ENCODE data around the gene KCNN1. TPM values are rescaled to one million over a fixed set of nuclear protein-coding genes. Genes with fewer than 3 reads are reported as not detected.

KCNN1 gene
- total and polyA plus RNA-seq, 9 of the 15 experiments (the other 6 are each of a cell fraction or from before 2014, with no cell fraction given): 0.01 to 6.2 (median 0.72) TPM

DNA sequence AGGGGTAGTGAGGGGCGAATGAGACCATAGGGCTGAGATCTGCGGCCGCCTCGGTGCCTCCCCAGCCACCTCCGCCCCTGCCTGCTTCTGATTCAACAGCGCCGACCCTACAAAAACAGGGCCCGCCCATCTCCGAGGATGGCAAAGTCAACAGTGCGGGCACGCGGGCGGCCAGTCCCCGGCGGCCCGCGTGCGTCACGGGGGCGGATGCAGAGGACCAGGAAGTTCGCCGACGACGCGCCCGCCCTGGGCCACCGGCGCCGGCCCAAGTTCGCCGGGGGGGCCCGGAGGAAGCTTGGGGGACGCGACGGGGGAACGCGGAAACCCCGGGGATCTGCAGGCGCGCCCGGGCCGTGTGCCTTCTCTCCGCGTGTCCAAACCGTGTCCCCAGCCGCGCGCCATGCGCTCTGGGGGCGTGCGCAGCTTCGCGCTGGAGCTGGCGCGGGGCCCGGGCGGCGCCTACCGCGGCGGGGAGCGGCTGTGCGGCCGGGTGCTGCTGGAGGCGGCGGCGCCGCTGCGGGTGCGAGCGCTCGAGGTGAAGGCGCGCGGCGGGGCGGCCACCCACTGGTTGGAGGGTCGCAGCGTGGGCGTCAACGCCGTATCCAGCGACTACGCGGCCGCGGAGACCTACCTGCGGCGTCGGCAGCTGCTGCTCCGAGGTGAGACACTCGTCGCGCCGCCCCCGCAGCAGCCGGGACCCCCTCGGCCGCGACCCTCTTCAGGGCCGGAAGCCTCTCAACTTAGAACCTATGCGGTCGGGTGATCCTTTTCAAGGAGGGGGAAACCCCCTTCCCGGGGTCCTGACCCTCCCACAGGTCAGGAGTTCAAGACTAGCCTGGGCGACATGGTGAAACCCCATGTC lies 34.2 kb downstream of the KCNN1 start (continued):
- TF ChIP-seq, protein P1, sequence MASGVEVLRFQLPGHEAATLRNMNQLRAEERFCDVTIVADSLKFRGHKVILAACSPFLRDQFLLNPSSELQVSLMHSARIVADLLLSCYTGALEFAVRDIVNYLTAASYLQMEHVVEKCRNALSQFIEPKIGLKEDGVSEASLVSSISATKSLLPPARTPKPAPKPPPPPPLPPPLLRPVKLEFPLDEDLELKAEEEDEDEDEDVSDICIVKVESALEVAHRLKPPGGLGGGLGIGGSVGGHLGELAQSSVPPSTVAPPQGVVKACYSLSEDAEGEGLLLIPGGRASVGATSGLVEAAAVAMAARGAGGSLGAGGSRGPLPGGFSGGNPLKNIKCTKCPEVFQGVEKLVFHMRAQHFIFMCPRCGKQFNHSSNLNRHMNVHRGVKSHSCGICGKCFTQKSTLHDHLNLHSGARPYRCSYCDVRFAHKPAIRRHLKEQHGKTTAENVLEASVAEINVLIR (CRISPR knock-in tag; IDR thresholded peaks at IDR 0.05): peak; percentile 53; the same call in 1 of the 2 replicates
- TF ChIP-seq ZBTB1 (CRISPR knock-in tag; IDR thresholded peaks at IDR 0.05; ENCODE audit: borderline replicate concordance, low read depth) (peak; percentile 45; the same call in 1 of the 2 replicates), ZNF444 (CRISPR knock-in tag; IDR thresholded peaks at IDR 0.05) (no peak), SP1 (CRISPR knock-in tag; IDR thresholded peaks at IDR 0.05) (peak; percentile 11; the same call in 1 of the 2 replicates), CREB1 (IDR thresholded peaks at IDR 0.05) (peak; percentile 51), CREB1 (CRISPR knock-in tag; IDR thresholded peaks at IDR 0.05) (peak; percentile 57; the same call in 1 of the 2 replicates), CSDE1 (IDR thresholded peaks at IDR 0.05) (peak in 1 of 2 experiments; percentile 22; a peak in 1 of 4 replicates), PML (IDR thresholded peaks at IDR 0.05; ENCODE audit: low read length) (no peak), POLR2G (IDR thresholded peaks at IDR 0.05; ENCODE audit: low read depth, low read length) (peak; percentile 93), EP400 (IDR thresholded peaks at IDR 0.05) (peak; percentile 83; the same call in 1 of the 2 replicates), KAT7 (CRISPR knock-in tag; IDR thresholded peaks at IDR 0.05; ENCODE audit: borderline replicate concordance) (0 out of 2 replicates have a peak, but pooled peaks have one; percentile 57), TRIM24 (IDR thresholded peaks at IDR 0.05) (0 out of 4 replicates have a peak, but pooled peaks of 1 of the 2 experiments have one; percentile 24), MEF2A (IDR thresholded peaks at IDR 0.05; ENCODE audit: control insufficient read depth, low read depth, low read length) (no peak), ZNF232 (CRISPR knock-in tag; IDR thresholded peaks at IDR 0.05) (peak; percentile 83), DMBX1 (CRISPR knock-in tag; IDR thresholded peaks at IDR 0.05; ENCODE audit: borderline replicate concordance) (peak; percentile 43; the same call in 1 of the 2 replicates), ZNF23 (CRISPR knock-in tag; IDR thresholded peaks at IDR 0.05) (no peak), PHF8 (IDR thresholded peaks at IDR 0.05; ENCODE audit: borderline replicate concordance, low read length) (peak; percentile 80)
- TF ChIP-seq, protein P2, sequence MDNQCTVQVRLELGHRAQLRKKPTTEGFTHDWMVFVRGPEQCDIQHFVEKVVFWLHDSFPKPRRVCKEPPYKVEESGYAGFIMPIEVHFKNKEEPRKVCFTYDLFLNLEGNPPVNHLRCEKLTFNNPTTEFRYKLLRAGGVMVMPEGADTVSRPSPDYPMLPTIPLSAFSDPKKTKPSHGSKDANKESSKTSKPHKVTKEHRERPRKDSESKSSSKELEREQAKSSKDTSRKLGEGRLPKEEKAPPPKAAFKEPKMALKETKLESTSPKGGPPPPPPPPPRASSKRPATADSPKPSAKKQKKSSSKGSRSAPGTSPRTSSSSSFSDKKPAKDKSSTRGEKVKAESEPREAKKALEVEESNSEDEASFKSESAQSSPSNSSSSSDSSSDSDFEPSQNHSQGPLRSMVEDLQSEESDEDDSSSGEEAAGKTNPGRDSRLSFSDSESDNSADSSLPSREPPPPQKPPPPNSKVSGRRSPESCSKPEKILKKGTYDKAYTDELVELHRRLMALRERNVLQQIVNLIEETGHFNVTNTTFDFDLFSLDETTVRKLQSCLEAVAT (IDR thresholded peaks at IDR 0.05): no peak
- TF ChIP-seq, protein P3, sequence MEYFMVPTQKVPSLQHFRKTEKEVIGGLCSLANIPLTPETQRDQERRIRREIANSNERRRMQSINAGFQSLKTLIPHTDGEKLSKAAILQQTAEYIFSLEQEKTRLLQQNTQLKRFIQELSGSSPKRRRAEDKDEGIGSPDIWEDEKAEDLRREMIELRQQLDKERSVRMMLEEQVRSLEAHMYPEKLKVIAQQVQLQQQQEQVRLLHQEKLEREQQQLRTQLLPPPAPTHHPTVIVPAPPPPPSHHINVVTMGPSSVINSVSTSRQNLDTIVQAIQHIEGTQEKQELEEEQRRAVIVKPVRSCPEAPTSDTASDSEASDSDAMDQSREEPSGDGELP (CRISPR knock-in tag; IDR thresholded peaks at IDR 0.05; ENCODE audit: borderline replicate concordance): peak; percentile 36; the same call in 1 of the 2 replicates
- TF ChIP-seq, protein P4, sequence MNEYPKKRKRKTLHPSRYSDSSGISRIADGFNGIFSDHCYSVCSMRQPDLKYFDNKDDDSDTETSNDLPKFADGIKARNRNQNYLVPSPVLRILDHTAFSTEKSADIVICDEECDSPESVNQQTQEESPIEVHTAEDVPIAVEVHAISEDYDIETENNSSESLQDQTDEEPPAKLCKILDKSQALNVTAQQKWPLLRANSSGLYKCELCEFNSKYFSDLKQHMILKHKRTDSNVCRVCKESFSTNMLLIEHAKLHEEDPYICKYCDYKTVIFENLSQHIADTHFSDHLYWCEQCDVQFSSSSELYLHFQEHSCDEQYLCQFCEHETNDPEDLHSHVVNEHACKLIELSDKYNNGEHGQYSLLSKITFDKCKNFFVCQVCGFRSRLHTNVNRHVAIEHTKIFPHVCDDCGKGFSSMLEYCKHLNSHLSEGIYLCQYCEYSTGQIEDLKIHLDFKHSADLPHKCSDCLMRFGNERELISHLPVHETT (CRISPR knock-in tag; conservative IDR thresholded peaks at IDR 0.05 in 1 of 2, IDR thresholded peaks at IDR 0.05 in 1 of 2): peak in 1 of 2 experiments; percentile 90; a peak in 2 of 4 replicates
- TF ChIP-seq, protein P5, sequence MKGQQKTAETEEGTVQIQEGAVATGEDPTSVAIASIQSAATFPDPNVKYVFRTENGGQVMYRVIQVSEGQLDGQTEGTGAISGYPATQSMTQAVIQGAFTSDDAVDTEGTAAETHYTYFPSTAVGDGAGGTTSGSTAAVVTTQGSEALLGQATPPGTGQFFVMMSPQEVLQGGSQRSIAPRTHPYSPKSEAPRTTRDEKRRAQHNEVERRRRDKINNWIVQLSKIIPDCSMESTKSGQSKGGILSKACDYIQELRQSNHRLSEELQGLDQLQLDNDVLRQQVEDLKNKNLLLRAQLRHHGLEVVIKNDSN (CRISPR knock-in tag; IDR thresholded peaks at IDR 0.05): peak; percentile 36; the same call in 1 of the 2 replicates

All from K562 (cell line).